GM12872 (cell line): Measurements from ENCODE around the gene MTNR1B.

Source experiments
- TF ChIP-seq, protein P1 (sequence below): IDR thresholded peaks from 3 replicates; pipeline ENCODE4 v1.5.1; 2011; ENCODE audit warnings: low read depth, mild to moderate bottlenecking, low read length, moderate library complexity; ENCODE audit not compliant: insufficient read depth

The MTNR1B gene

DNA sequence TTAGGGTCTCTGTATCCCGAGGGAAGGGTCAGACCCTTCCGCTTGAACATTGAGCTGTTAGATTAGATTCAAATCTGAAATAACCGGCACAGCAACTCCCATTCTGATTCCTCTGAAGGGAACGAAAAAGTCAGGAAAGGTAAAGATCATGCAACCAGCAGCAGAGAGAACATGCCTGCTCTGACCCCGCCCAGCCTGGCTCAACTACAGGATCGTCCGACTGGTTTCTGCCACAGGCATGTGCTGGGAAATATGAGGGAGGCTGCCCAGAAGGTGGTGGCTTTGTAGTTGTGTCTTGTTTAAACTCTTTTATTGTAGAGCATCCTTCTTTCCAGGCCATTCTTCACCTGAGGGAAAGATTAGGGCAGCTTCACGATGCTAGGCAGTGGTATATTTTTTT is 5.0 kb upstream of the MTNR1B start:
- TF ChIP-seq, protein P1, sequence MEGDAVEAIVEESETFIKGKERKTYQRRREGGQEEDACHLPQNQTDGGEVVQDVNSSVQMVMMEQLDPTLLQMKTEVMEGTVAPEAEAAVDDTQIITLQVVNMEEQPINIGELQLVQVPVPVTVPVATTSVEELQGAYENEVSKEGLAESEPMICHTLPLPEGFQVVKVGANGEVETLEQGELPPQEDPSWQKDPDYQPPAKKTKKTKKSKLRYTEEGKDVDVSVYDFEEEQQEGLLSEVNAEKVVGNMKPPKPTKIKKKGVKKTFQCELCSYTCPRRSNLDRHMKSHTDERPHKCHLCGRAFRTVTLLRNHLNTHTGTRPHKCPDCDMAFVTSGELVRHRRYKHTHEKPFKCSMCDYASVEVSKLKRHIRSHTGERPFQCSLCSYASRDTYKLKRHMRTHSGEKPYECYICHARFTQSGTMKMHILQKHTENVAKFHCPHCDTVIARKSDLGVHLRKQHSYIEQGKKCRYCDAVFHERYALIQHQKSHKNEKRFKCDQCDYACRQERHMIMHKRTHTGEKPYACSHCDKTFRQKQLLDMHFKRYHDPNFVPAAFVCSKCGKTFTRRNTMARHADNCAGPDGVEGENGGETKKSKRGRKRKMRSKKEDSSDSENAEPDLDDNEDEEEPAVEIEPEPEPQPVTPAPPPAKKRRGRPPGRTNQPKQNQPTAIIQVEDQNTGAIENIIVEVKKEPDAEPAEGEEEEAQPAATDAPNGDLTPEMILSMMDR: no peak

DNA sequence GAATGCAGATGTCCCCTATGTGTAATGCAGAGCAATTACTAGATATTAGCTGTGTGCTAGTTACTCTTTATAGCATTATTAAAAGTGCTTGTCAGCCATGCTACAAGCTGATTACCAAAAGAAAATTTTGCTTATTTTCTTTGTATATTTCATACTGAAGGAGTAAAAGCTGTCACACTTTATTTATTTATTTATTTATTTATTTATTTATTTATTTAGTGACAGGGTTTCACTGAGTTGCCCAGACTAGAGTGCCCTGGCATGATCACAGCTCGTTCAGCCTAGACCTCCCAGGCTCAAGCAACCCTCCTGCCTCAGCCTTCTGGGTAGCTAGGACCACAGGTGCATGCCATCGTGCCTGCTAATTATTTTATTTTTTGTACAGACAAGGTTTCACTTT is 4.3 kb upstream of the MTNR1B start:
- TF ChIP-seq, protein P1: no peak

DNA sequence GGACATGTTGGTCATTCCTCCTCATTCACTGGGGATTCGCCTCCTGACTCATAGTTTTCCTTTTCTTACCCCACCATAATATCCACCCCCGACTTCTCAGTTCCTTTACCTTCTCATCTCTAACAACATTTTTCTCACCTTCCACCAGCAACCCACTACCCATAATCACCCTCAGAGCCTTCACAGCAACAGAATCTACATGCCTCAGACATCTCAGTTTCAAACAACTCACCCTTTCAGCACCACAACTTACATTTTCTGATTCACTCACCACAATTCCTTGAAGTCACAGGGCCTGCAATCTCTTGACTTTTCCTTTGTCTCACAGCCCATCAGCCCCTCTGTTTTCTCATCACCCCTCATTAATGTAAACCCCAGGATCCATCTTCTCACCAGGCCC is 2.3 kb upstream of the MTNR1B start:
- TF ChIP-seq, protein P1: no peak

DNA sequence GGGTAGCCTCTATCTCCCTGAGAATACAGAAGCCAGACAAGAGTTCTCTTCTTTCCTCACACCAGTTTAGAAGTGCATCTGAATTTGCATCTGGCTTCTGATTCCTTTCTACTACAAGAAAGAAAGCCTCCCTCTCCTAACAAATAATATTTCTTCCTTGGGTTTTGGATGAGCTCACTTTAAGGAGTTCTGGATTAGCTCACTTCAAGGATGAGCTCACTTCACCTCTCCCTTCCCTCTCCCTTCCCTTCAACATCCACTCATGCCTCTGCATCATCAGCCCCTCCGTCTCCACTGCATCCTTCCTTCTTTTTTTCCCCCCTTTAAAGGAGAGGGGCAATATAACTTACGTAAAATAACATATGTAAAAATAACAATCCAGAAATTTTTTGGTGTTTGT is 1.6 kb upstream of the MTNR1B start:
- TF ChIP-seq, protein P1: no peak

DNA sequence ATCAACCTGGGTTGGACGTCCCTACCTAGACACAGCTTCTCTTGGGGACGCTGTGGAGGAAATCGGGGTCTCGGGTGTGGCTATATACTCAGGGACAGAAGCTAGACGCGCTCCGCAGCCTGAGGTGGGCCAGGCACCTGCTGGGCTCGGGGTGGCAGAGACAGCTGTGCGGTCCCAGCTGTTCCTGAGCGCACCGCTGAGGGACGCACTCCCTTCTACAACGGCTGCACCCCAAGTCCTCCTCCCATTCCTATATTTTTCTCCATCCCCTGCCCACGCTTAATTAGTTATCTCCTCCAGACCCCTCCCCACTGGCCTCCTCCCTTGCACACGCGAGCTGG is 188 bp upstream of the MTNR1B start:
- TF ChIP-seq, protein P1: no peak

DNA sequence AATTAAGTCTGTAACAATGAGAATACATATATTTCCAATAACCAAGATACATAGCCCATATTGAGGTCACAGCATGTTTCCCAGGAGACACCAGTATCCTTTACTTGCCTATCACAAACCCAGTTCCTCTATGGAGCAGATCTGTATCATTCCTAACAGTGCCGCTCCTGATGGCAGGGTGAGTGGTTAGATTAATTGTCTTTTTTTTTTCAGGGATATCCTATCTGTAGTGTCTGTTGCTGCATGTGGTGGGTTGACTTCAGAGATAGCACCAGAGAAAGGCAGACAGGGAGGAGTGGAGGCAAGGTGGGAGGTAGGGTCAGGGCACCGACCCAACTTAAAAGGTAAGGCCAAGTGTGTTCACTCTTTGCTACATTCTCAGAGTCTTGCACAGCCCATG is 2.8 kb downstream of the MTNR1B start:
- TF ChIP-seq, protein P1: no peak

DNA sequence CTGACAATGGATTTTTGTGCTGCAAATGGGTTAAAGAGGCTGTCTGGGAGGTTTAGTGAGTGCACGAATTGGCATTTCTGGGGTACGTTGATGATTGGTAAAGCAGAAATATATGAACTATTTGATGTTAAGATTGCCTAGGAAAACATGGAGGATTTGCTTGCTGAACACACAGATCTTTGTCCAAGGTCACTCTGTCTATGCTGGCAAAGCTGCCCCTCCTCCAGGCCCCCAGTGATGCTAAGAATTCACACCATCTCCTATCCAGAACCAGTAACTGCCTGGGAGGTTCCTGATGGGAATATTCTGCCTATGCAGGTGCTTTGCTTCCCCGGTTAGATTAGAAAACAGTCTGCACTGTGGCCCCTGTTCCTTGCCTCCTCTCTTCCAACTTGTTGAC is 5.8 kb downstream of the MTNR1B start:
- TF ChIP-seq, protein P1: no peak

DNA sequence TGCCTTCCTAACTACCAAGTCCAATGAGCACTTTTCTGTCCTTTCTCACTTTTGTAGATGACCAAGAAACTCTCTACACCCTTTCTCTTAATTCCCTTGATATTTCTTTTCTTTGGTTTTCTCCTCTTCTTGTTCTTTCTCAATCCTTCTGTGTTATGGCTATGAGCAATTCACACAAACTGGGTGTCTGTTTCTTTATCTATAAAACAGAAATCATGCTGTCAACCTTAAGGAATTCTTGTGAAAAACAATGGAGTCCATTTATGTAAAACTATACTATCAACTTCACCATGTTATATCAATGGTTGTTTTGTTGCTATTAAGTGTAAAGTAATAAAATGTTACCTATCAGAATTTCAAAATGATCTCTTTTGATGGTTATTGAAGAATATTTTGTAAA is 7.2 kb downstream of the MTNR1B start:
- TF ChIP-seq, protein P1: no peak
